HEK293 (cell line): Measurements from ENCODE around the gene NMNAT2.

ENCODE experiments used
- ZSCAN30 ChIP-seq: fragments of 450-650 bp; IDR thresholded peaks from 2 replicates; pipeline ENCODE4 v1.5.1; 2018; ENCODE audit warnings: missing biosample characterization, mild to moderate bottlenecking, missing genetic modification characterization, moderate library complexity
- TF ChIP-seq, protein P1 (sequence below): fragments of 450-650 bp; formaldehyde crosslinking; IDR thresholded peaks from 2 replicates; pipeline ENCODE4 v1.5.1; 2016; ENCODE audit warnings: missing biosample characterization, missing genetic modification characterization
- TF ChIP-seq, protein P2 (sequence below): fragments of 450-650 bp; formaldehyde crosslinking; IDR thresholded peaks from 2 replicates; pipeline ENCODE4 v1.5.1; 2016; ENCODE audit warnings: missing biosample characterization, missing genetic modification characterization

DNA sequence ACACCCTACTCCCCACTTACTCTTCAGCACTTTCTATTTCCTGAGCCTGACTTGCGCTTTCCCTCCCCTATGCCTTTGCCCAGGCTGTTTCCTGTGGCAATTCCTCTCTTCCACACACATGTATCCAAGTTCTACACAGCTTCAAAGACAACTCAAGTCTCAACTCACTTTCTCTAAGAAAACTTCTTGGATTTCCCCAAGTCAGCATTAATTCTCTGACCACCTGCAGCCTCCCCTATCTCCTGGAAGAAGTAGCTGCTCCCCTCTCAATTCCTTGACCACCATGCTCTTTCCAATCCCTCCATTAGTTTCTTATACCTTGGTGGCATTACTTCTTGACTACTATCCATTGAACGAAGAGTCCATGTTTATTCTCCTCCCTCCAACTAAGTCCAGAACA, 42.8 kb downstream of the NMNAT2 start:
- TF ChIP-seq, protein P1, sequence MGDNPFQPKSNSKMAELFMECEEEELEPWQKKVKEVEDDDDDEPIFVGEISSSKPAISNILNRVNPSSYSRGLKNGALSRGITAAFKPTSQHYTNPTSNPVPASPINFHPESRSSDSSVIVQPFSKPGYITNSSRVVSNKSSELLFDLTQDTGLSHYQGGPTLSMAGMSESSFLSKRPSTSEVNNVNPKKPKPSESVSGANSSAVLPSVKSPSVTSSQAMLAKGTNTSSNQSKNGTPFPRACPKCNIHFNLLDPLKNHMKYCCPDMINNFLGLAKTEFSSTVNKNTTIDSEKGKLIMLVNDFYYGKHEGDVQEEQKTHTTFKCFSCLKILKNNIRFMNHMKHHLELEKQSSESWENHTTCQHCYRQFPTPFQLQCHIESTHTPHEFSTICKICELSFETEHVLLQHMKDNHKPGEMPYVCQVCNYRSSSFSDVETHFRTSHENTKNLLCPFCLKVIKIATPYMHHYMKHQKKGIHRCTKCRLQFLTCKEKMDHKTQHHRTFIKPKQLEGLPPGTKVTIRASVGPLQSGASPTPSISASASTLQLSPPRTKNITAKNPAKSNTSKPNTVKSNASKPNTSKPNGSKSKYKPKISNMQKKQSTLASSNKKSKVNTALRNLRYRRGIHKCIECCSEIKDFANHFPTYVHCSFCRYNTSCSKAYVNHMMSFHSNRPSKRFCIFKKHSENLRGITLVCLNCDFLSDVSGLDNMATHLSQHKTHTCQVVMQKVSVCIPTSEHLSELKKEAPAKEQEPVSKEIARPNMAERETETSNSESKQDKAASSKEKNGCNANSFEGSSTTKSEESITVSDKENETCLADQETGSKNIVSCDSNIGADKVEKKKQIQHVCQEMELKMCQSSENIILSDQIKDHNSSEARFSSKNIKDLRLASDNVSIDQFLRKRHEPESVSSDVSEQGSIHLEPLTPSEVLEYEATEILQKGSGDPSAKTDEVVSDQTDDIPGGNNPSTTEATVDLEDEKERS: no peak
- TF ChIP-seq, protein P2, sequence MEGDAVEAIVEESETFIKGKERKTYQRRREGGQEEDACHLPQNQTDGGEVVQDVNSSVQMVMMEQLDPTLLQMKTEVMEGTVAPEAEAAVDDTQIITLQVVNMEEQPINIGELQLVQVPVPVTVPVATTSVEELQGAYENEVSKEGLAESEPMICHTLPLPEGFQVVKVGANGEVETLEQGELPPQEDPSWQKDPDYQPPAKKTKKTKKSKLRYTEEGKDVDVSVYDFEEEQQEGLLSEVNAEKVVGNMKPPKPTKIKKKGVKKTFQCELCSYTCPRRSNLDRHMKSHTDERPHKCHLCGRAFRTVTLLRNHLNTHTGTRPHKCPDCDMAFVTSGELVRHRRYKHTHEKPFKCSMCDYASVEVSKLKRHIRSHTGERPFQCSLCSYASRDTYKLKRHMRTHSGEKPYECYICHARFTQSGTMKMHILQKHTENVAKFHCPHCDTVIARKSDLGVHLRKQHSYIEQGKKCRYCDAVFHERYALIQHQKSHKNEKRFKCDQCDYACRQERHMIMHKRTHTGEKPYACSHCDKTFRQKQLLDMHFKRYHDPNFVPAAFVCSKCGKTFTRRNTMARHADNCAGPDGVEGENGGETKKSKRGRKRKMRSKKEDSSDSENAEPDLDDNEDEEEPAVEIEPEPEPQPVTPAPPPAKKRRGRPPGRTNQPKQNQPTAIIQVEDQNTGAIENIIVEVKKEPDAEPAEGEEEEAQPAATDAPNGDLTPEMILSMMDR (tag by site-specific recombination): no peak
- TF ChIP-seq ZSCAN30: no peak
